ENCODE measurements around the gene PTGS1.

DNA sequence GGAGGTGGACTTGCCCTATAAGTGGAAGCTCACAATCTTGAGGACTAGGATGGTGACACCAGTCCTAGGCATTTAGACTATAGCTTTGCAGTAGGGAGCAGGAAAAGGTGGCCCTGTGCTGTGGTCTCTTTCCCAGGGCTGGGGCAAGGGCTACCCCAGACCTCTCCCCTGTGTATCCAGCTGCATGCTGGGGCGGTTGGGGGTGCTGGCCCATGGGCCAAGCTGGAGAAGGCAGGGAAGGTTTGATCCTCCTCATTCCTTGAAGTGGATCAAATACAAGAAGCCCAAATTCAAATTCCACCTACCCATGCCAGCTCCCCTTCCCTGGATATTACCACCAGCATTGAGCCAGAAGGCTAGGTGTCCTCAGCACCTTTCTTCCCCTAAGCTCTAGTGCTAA lies 2.2 kb upstream of the PTGS1 start:
- TF ChIP-seq, protein P1, sequence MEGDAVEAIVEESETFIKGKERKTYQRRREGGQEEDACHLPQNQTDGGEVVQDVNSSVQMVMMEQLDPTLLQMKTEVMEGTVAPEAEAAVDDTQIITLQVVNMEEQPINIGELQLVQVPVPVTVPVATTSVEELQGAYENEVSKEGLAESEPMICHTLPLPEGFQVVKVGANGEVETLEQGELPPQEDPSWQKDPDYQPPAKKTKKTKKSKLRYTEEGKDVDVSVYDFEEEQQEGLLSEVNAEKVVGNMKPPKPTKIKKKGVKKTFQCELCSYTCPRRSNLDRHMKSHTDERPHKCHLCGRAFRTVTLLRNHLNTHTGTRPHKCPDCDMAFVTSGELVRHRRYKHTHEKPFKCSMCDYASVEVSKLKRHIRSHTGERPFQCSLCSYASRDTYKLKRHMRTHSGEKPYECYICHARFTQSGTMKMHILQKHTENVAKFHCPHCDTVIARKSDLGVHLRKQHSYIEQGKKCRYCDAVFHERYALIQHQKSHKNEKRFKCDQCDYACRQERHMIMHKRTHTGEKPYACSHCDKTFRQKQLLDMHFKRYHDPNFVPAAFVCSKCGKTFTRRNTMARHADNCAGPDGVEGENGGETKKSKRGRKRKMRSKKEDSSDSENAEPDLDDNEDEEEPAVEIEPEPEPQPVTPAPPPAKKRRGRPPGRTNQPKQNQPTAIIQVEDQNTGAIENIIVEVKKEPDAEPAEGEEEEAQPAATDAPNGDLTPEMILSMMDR (IDR thresholded peaks at IDR 0.05), result no peak
- TF ChIP-seq POLR2AphosphoS5 (IDR thresholded peaks at IDR 0.05) (no peak), EP300 (IDR thresholded peaks at IDR 0.05) (no peak)

All from gastroesophageal sphincter (tissue), 3 donors.